ENCODE measurements around the gene NR6A1. TPM values are rescaled to one million over a fixed set of nuclear protein-coding genes. Genes with fewer than 3 reads are reported as not detected.

The NR6A1 gene
- total RNA-seq, 1 donor from 2014 or later = 4.0 TPM

- Histone ChIP-seq H3K9me3 (no peaks in the 10 kb centered on the region), H3K4me3 (no peak overlapping the region), H3K36me3 (no peaks in the 10 kb centered on the region), H3K4me1 (peaks cover 5% of the 10 kb centered on the region), H3K27ac (no peak overlapping the region), H3K27me3 (peaks cover 50% of the 10 kb centered on the region)
- intact Hi-C loops (cut with DNase I) = no loop called here
- no peak for TF ChIP-seq CTCF (IDR thresholded peaks at IDR 0.05)
- DNase-seq (no peak), ATAC-seq (no peak)
Measured at GRCh38 chr9:124500028-124500795, 270.9 kb downstream of the NR6A1 start.

GRCh38 chr9:124499216-124499615, 271.9 kb downstream of the NR6A1 start:
- intact Hi-C loops (cut with DNase I) = no loop called here
- no peak overlapping the region for H3K27ac ChIP-seq
- H3K36me3 ChIP-seq = no peaks in the 10 kb centered on the region
- H3K4me3 ChIP-seq = no peak overlapping the region
- DNase-seq (no peak), ATAC-seq (no peak)
- no peak for TF ChIP-seq CTCF (IDR thresholded peaks at IDR 0.05)
- H3K4me1 ChIP-seq = peaks cover 3% of the 10 kb centered on the region
- H3K27me3 ChIP-seq = peaks cover 45% of the 10 kb centered on the region
- H3K9me3 ChIP-seq = no peaks in the 10 kb centered on the region

- intact Hi-C loops (cut with DNase I) = no loop called here
- ATAC-seq (no peak), DNase-seq (no peak)
- Histone ChIP-seq H3K27ac (no peak overlapping the region), H3K4me3 (no peak overlapping the region), H3K27me3 (peaks cover 39% of the 10 kb centered on the region), H3K4me1 (no peaks in the 10 kb centered on the region), H3K9me3 (no peaks in the 10 kb centered on the region), H3K36me3 (no peaks in the 10 kb centered on the region)
- no peak for TF ChIP-seq CTCF (IDR thresholded peaks at IDR 0.05)
Measured at GRCh38 chr9:124498499-124499146, 272.5 kb downstream of the NR6A1 start.

- DNase-seq (no peak), ATAC-seq (no peak)
- Histone ChIP-seq H3K4me3 (no peak overlapping the region), H3K36me3 (no peaks in the 10 kb centered on the region), H3K27ac (no peak overlapping the region), H3K4me1 (no peaks in the 10 kb centered on the region), H3K9me3 (no peaks in the 10 kb centered on the region), H3K27me3 (peaks cover 33% of the 10 kb centered on the region)
- TF ChIP-seq CTCF (IDR thresholded peaks at IDR 0.05) = no peak
- intact Hi-C loops (cut with DNase I) = no loop called here
Measured at GRCh38 chr9:124498040-124498439, 273.1 kb downstream of the NR6A1 start.

- H3K36me3 ChIP-seq = no peaks in the 10 kb centered on the region
- no peak for DNase-seq
- no peak for ATAC-seq
- no peaks in the 10 kb centered on the region for H3K4me1 ChIP-seq
- no peak for TF ChIP-seq CTCF (IDR thresholded peaks at IDR 0.05)
- intact Hi-C loops (cut with DNase I) = no loop called here
- no peak overlapping the region for H3K4me3 ChIP-seq
- no peak overlapping the region for H3K27ac ChIP-seq
- peaks cover 27% of the 10 kb centered on the region for H3K27me3 ChIP-seq
- no peaks in the 10 kb centered on the region for H3K9me3 ChIP-seq
Measured at GRCh38 chr9:124497441-124497840, 273.7 kb downstream of the NR6A1 start.

All from upper lobe of right lung (tissue), 1 donor.